ENCODE data around the gene HRH3.
A peak's percentile ranks its signal among the peaks of the same experiment; 100 is the strongest.

Gene HRH3

GRCh38 chr20:62215020-62215990 lies 4.8 kb downstream of the HRH3 start:
- DNase-seq: peak in 1 of 2 experiments; percentile 55

- peak in 1 of 2 experiments; percentile 60 for DNase-seq
Observed at GRCh38 chr20:62214067-62214466, 6.0 kb downstream of the HRH3 start.

DNA sequence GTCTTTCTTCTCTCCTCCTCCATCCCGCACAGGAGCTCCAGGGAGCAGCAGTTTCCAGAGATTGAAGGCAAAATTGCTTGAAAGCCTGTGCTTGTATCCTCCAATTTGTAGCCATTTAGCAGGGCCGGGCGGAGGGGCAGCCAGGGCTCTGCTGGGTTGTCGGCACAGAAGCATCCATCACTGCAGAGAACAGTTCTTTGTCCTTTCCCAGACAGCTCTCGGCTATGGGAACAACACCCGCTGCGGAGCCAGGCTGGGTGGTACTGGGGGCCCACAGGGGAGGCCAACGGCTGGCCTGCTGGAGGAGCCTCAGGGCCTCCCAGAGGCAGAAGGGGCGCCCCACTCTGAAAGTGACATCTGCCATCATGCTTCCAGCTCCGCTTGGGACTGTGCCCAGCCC lies 7.8 kb downstream of the HRH3 start:
- DNase-seq: peak; percentile 54 to 81

DNA sequence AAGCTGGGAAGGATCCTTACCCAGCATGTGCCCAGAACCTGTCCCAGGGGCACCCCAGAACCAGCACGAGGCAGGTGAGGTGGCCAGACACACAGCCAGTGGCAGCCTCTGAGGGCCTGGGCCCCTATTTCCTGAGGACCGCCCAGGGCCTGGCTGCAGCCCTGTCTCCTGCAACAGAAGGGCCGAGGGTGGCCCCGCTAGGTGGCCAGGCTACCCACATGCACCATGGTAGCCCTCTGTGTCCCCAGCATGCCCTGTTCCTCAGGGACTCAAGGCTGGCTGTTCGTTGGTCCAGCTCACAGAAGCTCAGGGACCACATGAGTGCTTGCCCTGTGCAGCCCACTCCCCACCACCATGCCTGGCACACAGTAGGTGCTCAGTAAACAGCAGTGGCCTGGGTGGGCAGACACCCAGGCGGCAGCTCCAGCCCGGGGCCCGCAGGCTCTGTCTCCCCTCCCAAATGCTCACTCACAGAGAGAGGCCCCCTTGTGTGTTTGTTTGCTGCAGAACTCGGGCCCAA lies 8.2 kb downstream of the HRH3 start:
- no peak for DNase-seq

- DNase-seq: no peak
Observed at GRCh38 chr20:62211216-62211615, 8.9 kb downstream of the HRH3 start.

- peak; percentile 92 to 97 for DNase-seq
Observed at GRCh38 chr20:62210496-62210855, 9.6 kb downstream of the HRH3 start.

DNA sequence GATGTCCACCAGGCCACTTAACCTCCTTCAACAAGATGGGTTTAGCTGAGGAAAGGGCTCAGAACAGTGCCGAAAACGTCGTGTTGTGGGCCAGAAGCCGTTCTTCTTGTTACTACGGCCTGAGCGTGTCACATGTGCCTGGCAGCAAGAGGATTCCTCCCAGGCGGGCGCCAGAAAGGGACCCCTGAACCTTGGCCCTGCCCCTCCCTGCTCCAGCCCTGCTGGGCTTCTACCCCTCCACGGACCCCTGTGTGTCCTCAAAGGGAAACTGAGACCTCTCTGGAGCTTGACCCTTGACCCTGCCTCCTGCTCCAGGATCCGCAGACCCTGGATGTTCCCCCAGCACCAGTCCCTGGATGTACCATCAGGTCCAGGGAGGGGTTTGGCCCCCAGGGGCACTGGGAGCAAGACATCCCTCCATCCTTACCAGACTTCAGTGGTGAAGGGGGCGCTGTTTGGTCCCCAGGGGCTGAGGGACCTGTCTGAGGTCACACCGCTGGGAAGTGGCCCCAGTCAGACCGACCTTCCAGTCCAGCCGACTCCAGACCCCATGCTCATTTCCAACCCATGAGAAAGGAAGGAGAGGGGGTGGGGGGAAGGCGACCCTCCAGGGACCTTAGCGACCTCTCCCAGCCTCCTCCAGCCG lies 10.1 kb downstream of the HRH3 start:
- peak in 1 of 2 experiments; percentile 18 for DNase-seq

DNA sequence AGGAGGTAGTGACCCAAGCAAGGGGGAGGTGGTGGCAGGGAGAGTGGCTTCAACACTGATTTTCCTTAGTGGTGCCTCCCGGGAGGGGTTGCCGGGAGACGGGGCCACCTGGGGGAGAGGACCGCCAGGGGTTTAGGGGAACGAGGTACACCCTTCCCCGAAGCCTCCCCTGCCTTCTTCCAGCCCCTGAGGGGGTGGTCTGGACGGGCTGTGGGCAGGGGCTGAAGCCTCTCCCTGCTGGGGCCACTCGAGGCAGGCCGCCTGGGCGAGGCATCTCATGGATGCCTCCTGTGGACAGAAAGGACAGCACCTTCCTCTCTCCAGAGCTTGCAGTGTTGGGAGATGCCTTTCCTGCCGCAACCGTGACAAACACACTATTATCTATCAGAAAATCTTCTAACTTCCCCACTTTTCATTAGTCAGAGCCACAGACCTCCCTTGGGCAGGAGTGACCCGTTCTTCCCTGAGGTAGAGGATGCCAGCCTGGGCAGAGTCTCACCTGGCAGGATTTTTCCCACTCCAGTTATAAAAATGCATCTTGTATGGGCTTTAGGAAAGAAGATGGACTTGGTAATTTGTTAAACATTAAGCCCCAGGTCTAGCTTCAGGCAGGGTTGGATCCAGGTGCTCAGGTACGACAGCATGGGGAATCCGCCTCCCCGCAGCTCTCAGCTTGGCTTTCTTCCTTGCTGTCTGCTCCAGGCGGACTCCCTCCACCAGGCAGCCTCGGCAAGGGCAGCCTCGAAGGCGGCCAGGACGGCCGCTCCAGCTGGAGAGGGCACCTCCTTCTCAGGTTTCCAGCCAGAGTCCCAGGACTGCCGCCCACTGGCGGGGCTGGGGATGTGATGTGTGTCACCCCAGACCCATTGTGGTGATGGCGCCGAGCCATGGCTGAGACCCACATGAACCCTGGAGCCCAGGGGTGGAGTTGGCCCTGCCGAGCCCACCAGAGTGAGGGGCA lies 11.0 kb downstream of the HRH3 start:
- DNase-seq: peak in 1 of 2 experiments; percentile 48

DNA sequence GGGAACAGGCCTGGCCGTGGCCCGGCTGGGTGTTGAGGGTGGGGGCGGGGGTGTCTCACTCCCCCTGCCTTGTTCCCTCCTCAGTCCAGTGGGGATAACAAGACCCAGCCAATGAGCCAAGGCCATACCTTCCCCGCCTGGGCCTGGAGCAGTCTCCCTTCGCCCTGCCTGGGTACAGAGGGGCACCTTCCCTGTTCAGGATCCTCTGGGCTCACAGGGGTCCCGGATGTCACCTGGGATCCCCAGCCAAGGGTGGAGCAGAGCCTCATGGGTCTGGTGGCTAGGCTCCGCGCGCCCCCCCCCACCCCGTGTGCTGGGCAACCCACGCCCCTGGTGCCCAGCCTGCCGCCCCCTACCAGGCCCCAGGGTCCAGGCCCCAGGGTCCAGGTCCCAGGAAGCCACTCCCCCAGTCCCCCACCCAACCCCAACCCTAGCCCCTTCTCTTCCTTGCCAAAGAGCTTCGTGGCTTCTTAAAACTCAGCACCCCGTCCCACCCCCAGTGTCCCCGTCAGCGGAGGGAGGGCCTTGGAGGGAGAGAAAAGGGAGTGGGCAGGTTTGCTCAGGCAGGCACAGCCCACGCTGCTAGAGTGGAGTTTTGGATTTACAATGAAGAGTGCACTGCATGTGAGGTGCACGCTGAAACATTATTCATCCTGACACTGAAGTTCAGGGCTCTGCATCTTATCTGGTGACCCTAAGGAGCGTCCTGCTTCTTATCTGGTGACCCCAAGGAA lies 11.8 kb downstream of the HRH3 start:
- no peak for DNase-seq

- no peak for DNase-seq
Observed at GRCh38 chr20:62206388-62206775, 13.7 kb downstream of the HRH3 start.

DNA sequence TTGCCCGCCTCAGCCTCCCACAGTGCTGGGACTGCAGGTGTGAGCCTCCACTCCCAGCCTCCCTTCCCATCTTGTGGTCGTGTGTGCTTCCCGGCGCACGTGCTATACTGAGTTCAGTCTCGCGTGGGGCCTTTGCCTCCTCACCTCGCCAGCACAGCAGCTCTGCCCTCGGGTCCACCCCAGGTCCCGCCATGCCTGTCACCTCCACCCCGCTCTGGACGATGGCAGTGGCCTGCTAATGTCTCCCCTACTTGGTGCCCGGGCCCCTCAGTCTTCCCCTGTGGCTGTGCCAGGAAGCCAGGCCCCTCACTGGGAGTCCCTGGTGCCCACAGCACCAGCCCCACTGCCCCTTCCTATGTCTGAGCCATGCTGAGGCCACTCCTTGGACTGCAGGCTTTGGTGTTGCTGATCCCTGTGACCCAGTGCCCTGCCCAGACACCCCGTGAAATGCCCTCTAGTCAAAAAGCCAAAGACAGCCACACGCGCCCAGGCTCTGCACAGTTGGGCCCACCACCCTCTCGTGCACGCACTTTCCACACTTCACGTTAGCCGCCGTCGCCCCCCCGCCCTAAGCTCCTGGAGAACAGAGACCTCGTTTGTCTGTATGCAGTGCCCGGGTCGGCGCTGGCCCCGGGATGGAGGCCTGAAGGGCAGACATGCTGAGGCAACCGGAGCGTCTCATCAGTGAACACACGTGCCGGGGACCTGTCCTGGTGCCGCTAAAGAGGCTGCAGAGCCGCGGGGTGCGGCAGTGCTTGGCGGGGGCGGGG lies 14.3 kb downstream of the HRH3 start:
- DNase-seq: no peak

DNA sequence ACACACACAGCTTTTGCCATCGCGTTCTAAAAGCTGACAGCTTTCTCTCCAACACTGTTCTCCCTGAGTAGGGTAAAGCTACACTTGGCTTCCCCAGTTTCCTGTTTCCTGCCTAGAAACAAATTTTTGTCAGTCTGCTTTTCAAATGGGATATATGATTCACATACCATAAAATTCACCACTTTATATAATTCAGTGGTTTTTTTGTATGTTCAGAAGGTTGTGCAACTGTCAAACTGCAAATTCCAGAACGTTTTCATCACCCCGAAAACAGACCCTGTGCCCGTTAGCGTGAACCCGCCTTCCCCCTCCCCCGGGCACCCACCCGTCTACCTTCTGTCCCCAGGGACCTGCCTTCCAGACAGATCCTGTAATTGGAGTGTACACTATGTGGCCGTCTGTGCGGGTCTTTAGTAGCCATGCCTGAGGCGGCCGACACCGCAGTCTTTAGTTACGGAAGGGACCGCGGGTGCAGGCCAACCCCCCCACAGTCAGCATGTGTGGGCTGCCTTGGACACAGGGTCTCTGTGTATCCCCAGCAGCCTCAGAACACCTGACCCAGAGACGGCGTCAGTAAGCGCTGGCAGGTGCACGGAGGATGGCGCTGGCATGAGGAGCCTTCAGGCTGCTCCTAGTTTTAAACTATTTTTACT lies 16.6 kb downstream of the HRH3 start:
- DNase-seq: peak; percentile 27 to 64

- DNase-seq: no peak
Observed at GRCh38 chr20:62202676-62203377, 17.3 kb downstream of the HRH3 start.

GRCh38 chr20:62202083-62202395 lies 18.0 kb downstream of the HRH3 start:
- DNase-seq: peak in 1 of 2 experiments; percentile 18

- peak; percentile 70 to 95 for DNase-seq
Observed at GRCh38 chr20:62201173-62202082, 18.6 kb downstream of the HRH3 start.

- DNase-seq: no peak
Observed at GRCh38 chr20:62200491-62201172, 19.4 kb downstream of the HRH3 start.

GRCh38 chr20:62198931-62199330 lies 21.1 kb downstream of the HRH3 start:
- no peak for DNase-seq

- DNase-seq: no peak
Observed at GRCh38 chr20:62198496-62198895, 21.6 kb downstream of the HRH3 start.
